ENCODE results near the gene USP36. TPM values are rescaled to one million over a fixed set of nuclear protein-coding genes. Genes with fewer than 3 reads are reported as not detected.
"Not testable (repeated sequence)": the region's sequence is repeated elsewhere in the genome, so short reads cannot be mapped to it uniquely, and the experiment has no call there.

The USP36 gene
- total and polyA plus RNA-seq, 8 donors = 31.2 to 58.3 (median 35.8) TPM

DNA sequence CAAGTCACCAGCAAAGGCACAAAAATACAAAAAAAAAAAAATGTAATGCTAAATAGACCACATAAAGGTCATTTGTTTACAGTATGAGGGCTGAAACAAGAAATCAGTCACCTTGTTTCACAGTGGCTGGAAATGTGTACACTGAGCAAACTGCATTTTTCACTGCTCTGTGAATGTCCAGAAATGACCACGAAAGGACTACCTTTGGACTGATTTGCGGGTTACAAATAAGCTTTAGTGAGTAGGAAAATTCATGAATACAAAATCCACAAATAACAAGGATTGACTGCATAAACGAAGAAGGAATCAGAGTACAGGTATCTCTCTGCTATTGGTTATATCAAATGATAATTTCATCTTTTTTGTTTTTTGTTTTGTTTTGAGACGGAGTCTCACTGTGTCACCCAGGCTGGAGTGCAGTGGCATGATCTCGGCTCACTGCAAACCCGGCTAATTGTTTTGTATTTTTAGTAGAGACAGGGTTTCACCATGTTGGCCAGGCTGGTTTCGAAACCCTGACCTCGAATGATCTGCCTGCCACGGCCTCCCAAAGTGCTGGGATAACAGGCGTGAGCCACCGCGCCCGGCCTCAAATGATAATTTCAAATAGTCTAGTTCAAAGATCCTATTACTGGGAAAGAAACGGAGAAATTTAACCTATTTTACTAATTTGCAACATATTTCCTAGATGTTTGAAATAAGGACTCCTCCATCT, 89.0 kb downstream of the USP36 start:
- no peak for DNase-seq
- ATAC-seq = no peak
- H3K4me1 ChIP-seq = peaks cover 0 to 38% (median 22%) of the 10 kb centered on the region in 3 donors

DNA sequence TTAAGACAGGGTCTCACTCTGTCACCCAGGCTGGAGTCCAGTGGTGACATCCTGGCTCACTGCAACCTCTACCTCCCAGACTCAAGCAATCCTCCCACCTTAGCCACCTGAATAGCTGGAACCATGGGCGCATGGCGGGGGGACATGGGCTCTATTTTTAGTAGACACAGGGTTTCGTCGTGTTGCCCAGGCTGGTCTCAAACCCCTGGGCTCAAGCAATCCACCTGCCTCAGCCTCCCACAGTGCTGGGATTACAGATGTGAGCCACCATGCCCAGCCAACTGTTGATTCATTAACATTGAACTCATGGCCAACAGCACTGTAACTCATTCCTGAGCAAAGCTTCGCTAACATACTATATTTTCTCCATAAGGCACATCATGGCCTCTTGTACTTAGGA, 89.6 kb downstream of the USP36 start:
- H3K27me3 ChIP-seq; ATAC-seq; intact Hi-C loops (cut with DNase I); DNase-seq; H3K36me3 ChIP-seq; H3K9me3 ChIP-seq; FAIRE-seq; H3K27ac ChIP-seq; H3K4me3 ChIP-seq: not testable (repeated sequence)
- 93 to 97% methylated on average over 5 of the region's 5 CpGs for WGBS, 2 donors
- peaks cover 0 to 44% (median 23%) of the 10 kb centered on the region in 3 donors for H3K4me1 ChIP-seq

More for the DNA sequence above, 89.0 kb downstream of the USP36 start:
- Histone ChIP-seq H3K9me3 (no peaks in the 10 kb centered on the region), H3K4me3 (no peak overlapping the region), H3K36me3 (no peaks in the 10 kb centered on the region), H3K27ac (peak overlapping the region in 1 of 4 donors; percentile 16), H3K27me3 (no peaks in the 10 kb centered on the region)
- 86 to 89% methylated on average over 14 of the region's 14 CpGs for WGBS, 2 donors
- intact Hi-C loops (cut with DNase I) = no loop called here
- TF ChIP-seq, protein P1, sequence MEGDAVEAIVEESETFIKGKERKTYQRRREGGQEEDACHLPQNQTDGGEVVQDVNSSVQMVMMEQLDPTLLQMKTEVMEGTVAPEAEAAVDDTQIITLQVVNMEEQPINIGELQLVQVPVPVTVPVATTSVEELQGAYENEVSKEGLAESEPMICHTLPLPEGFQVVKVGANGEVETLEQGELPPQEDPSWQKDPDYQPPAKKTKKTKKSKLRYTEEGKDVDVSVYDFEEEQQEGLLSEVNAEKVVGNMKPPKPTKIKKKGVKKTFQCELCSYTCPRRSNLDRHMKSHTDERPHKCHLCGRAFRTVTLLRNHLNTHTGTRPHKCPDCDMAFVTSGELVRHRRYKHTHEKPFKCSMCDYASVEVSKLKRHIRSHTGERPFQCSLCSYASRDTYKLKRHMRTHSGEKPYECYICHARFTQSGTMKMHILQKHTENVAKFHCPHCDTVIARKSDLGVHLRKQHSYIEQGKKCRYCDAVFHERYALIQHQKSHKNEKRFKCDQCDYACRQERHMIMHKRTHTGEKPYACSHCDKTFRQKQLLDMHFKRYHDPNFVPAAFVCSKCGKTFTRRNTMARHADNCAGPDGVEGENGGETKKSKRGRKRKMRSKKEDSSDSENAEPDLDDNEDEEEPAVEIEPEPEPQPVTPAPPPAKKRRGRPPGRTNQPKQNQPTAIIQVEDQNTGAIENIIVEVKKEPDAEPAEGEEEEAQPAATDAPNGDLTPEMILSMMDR (IDR thresholded peaks at IDR 0.05) = no peak
- FAIRE-seq = no peak

DNA sequence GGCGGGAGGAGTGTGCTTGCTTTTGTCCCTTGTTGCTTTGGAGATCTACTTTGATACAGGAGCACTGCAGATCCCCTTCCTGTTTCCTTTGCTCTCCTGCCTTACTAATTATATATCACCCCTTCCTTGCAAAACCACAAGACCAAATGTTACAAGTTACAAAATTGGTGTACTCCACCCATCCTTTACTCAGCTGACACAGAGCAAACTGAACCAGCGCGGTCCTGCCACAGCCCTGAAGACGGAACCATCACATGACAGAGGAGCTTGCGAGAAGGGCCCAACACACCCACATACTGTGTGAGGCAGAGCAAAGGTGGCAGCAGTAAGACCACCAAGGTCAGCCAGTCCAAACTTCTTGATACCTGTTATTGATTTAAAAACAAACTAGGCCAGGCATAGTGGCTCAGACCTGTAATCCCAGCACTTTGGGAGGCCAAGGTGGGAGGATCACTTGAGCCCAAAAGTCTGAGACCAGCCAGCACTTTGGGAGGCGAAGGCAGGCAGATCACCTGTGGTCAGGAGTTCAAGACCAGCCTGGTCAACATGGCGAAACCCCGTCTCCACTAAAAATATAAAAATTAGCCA, 91.8 kb downstream of the USP36 start:
- H3K4me1 ChIP-seq = peaks cover 0 to 57% (median 23%) of the 10 kb centered on the region in 3 donors
- H3K27me3 ChIP-seq = no peaks in the 10 kb centered on the region
- peak in 2 of 6 donors; percentile 33 to 53 for DNase-seq
- TF ChIP-seq, protein P1 (IDR thresholded peaks at IDR 0.05) = no peak
- no peak overlapping the region for H3K4me3 ChIP-seq
- peak overlapping the region; percentile 8 to 78 (median 42) for H3K27ac ChIP-seq
- WGBS, 2 donors = 57 to 59% methylated on average over 8 of the region's 8 CpGs
- ATAC-seq = peak; percentile 17 to 68 (median 56)
- intact Hi-C loops (cut with DNase I) = no loop called here
- no peak for FAIRE-seq
- H3K9me3 ChIP-seq = no peaks in the 10 kb centered on the region
- H3K36me3 ChIP-seq = no peaks in the 10 kb centered on the region

DNA sequence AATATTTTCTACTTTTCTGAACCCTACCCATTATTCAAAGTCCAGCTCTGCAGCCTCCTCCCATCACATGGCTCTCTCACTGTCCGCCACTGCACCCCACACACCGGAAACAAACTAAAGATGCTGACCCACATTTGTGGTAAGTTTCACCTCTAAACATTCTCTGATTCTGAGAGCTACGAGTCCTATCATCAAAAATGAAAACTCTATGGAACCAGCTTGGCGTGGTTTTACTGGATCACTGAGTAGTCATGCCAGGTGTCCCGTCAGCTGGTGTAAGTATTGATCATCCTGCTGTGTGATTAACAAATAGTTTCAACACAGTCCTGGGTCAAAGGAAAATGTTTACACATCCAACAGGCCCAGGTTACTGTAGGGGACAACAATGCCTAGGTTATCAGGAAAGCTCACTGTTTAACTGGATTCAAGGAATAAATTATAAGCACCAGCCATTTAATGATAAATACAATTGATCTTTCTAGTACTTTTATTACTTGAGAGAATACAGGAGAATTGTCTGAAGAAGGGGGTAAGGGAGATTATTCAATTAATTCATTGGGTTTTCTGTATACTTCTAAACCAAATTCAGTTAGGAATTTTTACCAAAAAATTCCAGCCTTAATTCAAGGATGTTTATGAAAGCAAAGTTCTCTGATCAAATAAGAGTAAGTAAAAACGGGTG, 92.4 kb downstream of the USP36 start:
- no peak for FAIRE-seq
- Histone ChIP-seq H3K36me3 (no peaks in the 10 kb centered on the region), H3K4me3 (peak overlapping the region in 1 of 4 donors; percentile 20), H3K27me3 (no peaks in the 10 kb centered on the region), H3K9me3 (no peaks in the 10 kb centered on the region), H3K27ac (peak overlapping the region in 3 of 4 donors; percentile 12 to 78 (median 72)), H3K4me1 (peaks cover 0 to 57% (median 23%) of the 10 kb centered on the region in 3 donors)
- ATAC-seq = peak; percentile 62 to 86 (median 78)
- 14 to 16% methylated on average over 6 of the region's 6 CpGs for WGBS, 2 donors
- intact Hi-C loops (cut with DNase I) = no loop called here
- DNase-seq = peak in 3 of 6 donors; percentile 44 to 67 (median 45)
- TF ChIP-seq, protein P1 (IDR thresholded peaks at IDR 0.05) = no peak

DNA sequence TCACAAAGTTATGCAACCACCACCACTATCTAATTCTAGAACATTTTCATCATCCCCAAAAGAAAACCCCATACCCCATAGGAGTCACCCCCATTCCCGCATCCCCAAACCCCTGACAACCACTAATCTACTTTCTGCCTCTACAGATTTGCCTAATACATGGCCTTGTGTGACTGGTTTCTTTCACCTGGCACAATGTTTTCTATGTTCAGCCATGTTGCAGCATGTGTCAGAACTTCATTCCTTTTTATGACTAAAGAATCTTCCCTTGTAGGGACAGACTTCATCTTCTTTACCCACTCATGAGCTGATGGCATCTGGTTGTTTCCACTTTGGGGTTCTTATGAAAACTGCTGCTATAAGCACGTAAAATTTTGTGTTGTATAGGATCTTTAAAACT, 93.1 kb downstream of the USP36 start:
- DNase-seq (no peak), FAIRE-seq (no peak), ATAC-seq (peak in 1 of 4 donors; percentile 10)
- Histone ChIP-seq H3K36me3 (no peaks in the 10 kb centered on the region), H3K4me1 (peaks cover 0 to 56% (median 23%) of the 10 kb centered on the region in 3 donors), H3K27me3 (no peaks in the 10 kb centered on the region), H3K27ac (peak overlapping the region in 2 of 4 donors; percentile 72 to 78), H3K4me3 (peak overlapping the region in 1 of 4 donors; percentile 20), H3K9me3 (no peaks in the 10 kb centered on the region)
- intact Hi-C loops (cut with DNase I) = no loop called here
- WGBS, 2 donors = 60 to 69% methylated on average over 2 of the region's 2 CpGs
- TF ChIP-seq, protein P1 (IDR thresholded peaks at IDR 0.05) = no peak

Data from pancreas (tissue), 10 donors.